Body of pancreas (tissue), 4 donors: Measurements from ENCODE around the gene U2AF2. TPM values are rescaled to one million over a fixed set of nuclear protein-coding genes. Genes with fewer than 3 reads are reported as not detected.

Experiments used
- ATAC-seq: fragments of 150-250 bp; one replicate; pipeline ENCODE4 v1.9.1; 2016
- DNase-seq, 4 donors: peaks; one replicate each; pipeline ENCODE4 v3.0.0-alpha.2; 2019
- H3K27ac ChIP-seq, 4 donors: fragments of 200-600 bp; sonication (generic); 1 replicate in 3 of 4; 2 replicates in 1 of 4; pipeline versions ENCODE4 v1.5.1 to v1.6.1; 2016 to 2019; ENCODE audit warnings: mild to moderate bottlenecking in 1 of 4, mixed read lengths in 1 of 4, moderate library complexity in 1 of 4
- H3K27me3 ChIP-seq, 2 donors: fragments of 200-600 bp; sonication (generic); one replicate each; pipeline ENCODE4 v1.6.0; 2016; ENCODE audit warnings: mild to moderate bottlenecking in 1 of 2
- H3K36me3 ChIP-seq, 2 donors: fragments of 200-600 bp; sonication (generic); replicated peaks in 1 of 2; 2 replicates each; pipeline ENCODE4 v1.5.1; 2016; ENCODE audit warnings: low read depth in 2 of 2; ENCODE audit not compliant: insufficient read depth in 1 of 2
- H3K4me1 ChIP-seq: fragments of 200-600 bp; sonication (generic); one replicate; pipeline ENCODE4 v1.6.0; 2016
- H3K4me3 ChIP-seq, 2 donors: fragments of 200-600 bp; sonication (generic); 1 replicate in 1 of 2; 2 replicates in 1 of 2; pipeline ENCODE4 v1.5.1; 2016 to 2019
- H3K9me3 ChIP-seq, 3 donors: fragments of 200-600 bp; sonication (generic); 1 replicate in 2 of 3; 2 replicates in 1 of 3; pipeline ENCODE4 v1.5.1; 2016
- CTCF ChIP-seq, 7 experiments: fragments of 450-650 bp in 4 of 7; fragments of 200-600 bp in 3 of 7; sonication (generic) in 3 of 7; IDR thresholded peaks; one replicate each; pipeline ENCODE4 v1.5.1; 2016 to 2019; ENCODE audit warnings: antibody characterized with exemption in 7 of 7
- POLR2A ChIP-seq, 3 donors: fragments of 450-650 bp; IDR thresholded peaks; one replicate each; pipeline ENCODE4 v1.6.1; 2016; ENCODE audit warnings: antibody characterized with exemption in 3 of 3, mild to moderate bottlenecking in 2 of 3
- WGBS, 2 donors: methylation state at CpG; one replicate each; pipeline ENCODE4 v1.1.5; 2017; 5-methylcytosine and 5-hydroxymethylcytosine counted together
- intact Hi-C: fragments of 100-400 bp; cut with DNase I; formaldehyde crosslinking; loops from one replicate; pipeline ENCODE4 v1.15.1; 2023
- total RNA-seq, 2 donors: library from RNA; depleted of rRNA; stranded (reverse); fragments of >200 nt; gene quantifications; one replicate each; pipeline ENCODE4 v1.1.0, GENCODE V29; 2016

The U2AF2 gene
- total RNA-seq, 2 donors from 2014 or later, result 53.4 to 106 TPM

GRCh38 chr19:55658846-55659459 is 4.1 kb downstream of the U2AF2 start:
- H3K27ac ChIP-seq, result no peak overlapping the region
- DNase-seq (no peak), ATAC-seq (no peak)
- H3K4me1 ChIP-seq, result peaks cover 35% of the 10 kb centered on the region
- no peaks in the 10 kb centered on the region for H3K27me3 ChIP-seq
- H3K4me3 ChIP-seq, result no peak overlapping the region
- H3K9me3 ChIP-seq, result no peaks in the 10 kb centered on the region
- peaks cover 12 to 30% of the 10 kb centered on the region in 2 donors for H3K36me3 ChIP-seq
- no peak for TF ChIP-seq CTCF (IDR thresholded peaks at IDR 0.05)
- TF ChIP-seq POLR2A (IDR thresholded peaks at IDR 0.05), result no peak
- 87 to 92% methylated on average over 26 to 29 of the region's 37 CpGs for WGBS, 2 donors
- intact Hi-C loops, result no loop called here

GRCh38 chr19:55659822-55660221 is 5.0 kb downstream of the U2AF2 start:
- WGBS, 2 donors, result 65 to 71% methylated on average over 9 of the region's 9 CpGs

GRCh38 chr19:55660404-55660803 is 5.6 kb downstream of the U2AF2 start:
- H3K36me3 ChIP-seq, result peaks cover 12 to 39% of the 10 kb centered on the region in 2 donors
- no peaks in the 10 kb centered on the region for H3K9me3 ChIP-seq
- H3K4me3 ChIP-seq, result no peak overlapping the region
- DNase-seq (no peak), ATAC-seq (no peak)
- H3K4me1 ChIP-seq, result peaks cover 35% of the 10 kb centered on the region
- WGBS, 2 donors, result 86 to 91% methylated on average over 9 to 12 of the region's 12 CpGs
- H3K27ac ChIP-seq, result no peak overlapping the region
- TF ChIP-seq CTCF (IDR thresholded peaks at IDR 0.05) (no peak), POLR2A (IDR thresholded peaks at IDR 0.05) (no peak)
- no peaks in the 10 kb centered on the region for H3K27me3 ChIP-seq
- intact Hi-C loops, result no loop called here

More at GRCh38 chr19:55659822-55660221, 5.0 kb downstream of the U2AF2 start:
- no peak for TF ChIP-seq CTCF (IDR thresholded peaks at IDR 0.05)
- TF ChIP-seq POLR2A (IDR thresholded peaks at IDR 0.05), result no peak
- Histone ChIP-seq H3K4me3 (no peak overlapping the region), H3K27me3 (no peaks in the 10 kb centered on the region), H3K4me1 (peaks cover 35% of the 10 kb centered on the region), H3K27ac (no peak overlapping the region), H3K9me3 (no peaks in the 10 kb centered on the region), H3K36me3 (peaks cover 12 to 36% of the 10 kb centered on the region in 2 donors)
- DNase-seq (no peak), ATAC-seq (no peak)
- intact Hi-C loops, result no loop called here

- TF ChIP-seq CTCF (IDR thresholded peaks at IDR 0.05), result no peak
- TF ChIP-seq POLR2A (IDR thresholded peaks at IDR 0.05), result no peak
- Histone ChIP-seq H3K27me3 (no peaks in the 10 kb centered on the region), H3K36me3 (peaks cover 17 to 42% of the 10 kb centered on the region in 2 donors), H3K4me3 (no peak overlapping the region), H3K27ac (no peak overlapping the region), H3K4me1 (peaks cover 31% of the 10 kb centered on the region), H3K9me3 (no peaks in the 10 kb centered on the region)
- 74 to 77% methylated on average over 16 of the region's 16 CpGs for WGBS, 2 donors
- intact Hi-C loops, result no loop called here
- DNase-seq (no peak), ATAC-seq (no peak)
These were observed 6.2 kb downstream of the U2AF2 start for GRCh38 chr19:55660991-55661390.

- 70 to 73% methylated on average over 7 of the region's 7 CpGs for WGBS, 2 donors
- no peaks in the 10 kb centered on the region for H3K9me3 ChIP-seq
- no peaks in the 10 kb centered on the region for H3K27me3 ChIP-seq
- H3K36me3 ChIP-seq, result peaks cover 19 to 50% of the 10 kb centered on the region in 2 donors
- no peak overlapping the region for H3K27ac ChIP-seq
- intact Hi-C loops, result no loop called here
- peaks cover 23% of the 10 kb centered on the region for H3K4me1 ChIP-seq
- TF ChIP-seq CTCF (IDR thresholded peaks at IDR 0.05) (no peak), POLR2A (IDR thresholded peaks at IDR 0.05) (no peak)
- no peak overlapping the region for H3K4me3 ChIP-seq
- ATAC-seq (no peak), DNase-seq (no peak)
These were observed 7.0 kb downstream of the U2AF2 start for GRCh38 chr19:55661826-55662225.
